ENCODE measurements around the gene SLC51B.
A peak's percentile ranks its signal among the peaks of the same experiment; 100 is the strongest.

The SLC51B gene

GRCh38 chr15:65054333-65055200, 9.4 kb downstream of the SLC51B start:
- TF ChIP-seq GATA1 (IDR thresholded peaks at IDR 0.05; ENCODE audit: low read depth, low read length): no peak
- no peak for TF ChIP-seq POLR2A (IDR thresholded peaks at IDR 0.05; ENCODE audit: low read length)

GRCh38 chr15:65055201-65055870, 10.1 kb downstream of the SLC51B start:
- DNase-seq: no peak
- TF ChIP-seq GATA1 (IDR thresholded peaks at IDR 0.05; ENCODE audit: low read depth, low read length): no peak
- TF ChIP-seq POLR2A (IDR thresholded peaks at IDR 0.05; ENCODE audit: low read length): no peak

More at GRCh38 chr15:65054333-65055200, 9.4 kb downstream of the SLC51B start:
- DNase-seq: peak; percentile 60 to 76

DNA sequence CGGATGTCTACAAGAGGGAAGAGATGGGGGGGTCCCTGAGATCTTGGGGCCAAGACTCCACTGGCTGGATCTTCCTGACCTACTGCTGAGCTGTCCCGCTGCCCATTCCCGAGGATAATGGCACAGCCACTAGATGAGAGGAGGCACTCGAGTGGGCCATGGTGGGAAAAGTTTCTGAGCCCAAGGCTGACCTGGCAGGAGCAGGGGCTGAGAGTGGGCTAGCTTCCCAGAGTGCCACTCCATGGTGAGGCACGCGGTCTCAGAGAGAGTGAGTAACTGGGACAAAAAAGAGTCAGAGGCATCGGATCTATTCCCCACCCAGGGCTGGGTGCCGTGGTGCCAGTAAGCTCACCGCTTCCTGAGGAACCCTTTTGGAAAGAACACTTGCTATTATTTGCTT, 10.9 kb downstream of the SLC51B start:
- no peak for TF ChIP-seq POLR2A (IDR thresholded peaks at IDR 0.05; ENCODE audit: low read length)
- no peak for TF ChIP-seq GATA1 (IDR thresholded peaks at IDR 0.05; ENCODE audit: low read depth, low read length)
- DNase-seq: no peak

DNA sequence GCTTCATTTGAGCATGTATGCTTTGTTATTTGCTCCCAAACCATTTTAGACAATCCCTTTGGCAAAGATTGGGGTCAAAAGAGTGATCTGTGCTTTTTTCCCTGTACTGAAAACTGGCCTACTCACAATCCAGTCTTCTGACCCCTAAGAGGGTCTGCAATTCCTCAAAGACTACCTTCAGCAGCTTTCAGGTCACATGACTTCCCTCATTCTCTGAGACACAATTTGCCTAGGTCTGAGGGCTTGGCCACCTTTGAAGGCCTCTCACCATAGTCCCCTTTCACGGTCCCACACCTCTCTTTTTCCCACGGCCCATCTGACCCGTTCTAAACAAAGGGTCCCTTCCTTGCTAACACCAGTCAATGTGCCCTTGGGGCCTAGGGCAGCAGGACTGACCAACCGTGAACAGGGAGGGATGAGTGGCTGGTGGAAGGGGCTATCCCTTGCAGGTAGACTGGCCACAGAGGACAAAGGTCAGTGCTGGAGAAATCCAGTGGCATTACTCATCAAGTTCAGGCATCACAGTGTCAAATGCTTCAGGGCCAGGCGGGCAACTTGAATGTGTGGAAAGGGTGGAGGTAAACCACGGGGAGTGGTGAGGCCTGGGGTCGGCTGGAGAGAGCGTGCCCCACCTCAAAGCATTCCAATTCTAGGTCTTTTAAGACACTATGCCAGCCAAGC, 11.8 kb downstream of the SLC51B start:
- DNase-seq: no peak
- TF ChIP-seq GATA1 (IDR thresholded peaks at IDR 0.05; ENCODE audit: low read depth, low read length) (no peak), POLR2A (IDR thresholded peaks at IDR 0.05; ENCODE audit: low read length) (no peak)

DNA sequence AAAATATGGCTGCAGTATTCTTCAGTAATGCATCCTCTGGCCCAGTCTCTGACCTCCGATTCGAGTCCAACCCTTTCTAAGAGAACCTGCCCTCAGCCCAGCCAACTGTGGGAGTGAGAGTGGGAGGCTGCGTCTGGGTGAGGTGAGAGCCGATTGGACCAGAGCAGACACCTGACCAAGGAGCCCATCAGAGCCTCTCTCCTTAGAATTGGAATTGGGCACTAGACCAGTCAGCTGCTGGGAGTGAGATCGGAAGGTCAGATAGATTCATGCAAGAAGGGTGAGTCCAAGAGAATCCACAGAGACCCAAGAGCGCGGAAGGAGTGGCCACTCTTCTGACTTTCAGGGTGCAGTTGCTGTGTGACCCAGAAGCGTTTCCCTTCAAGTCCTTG, 12.4 kb downstream of the SLC51B start:
- no peak for TF ChIP-seq GATA1 (IDR thresholded peaks at IDR 0.05; ENCODE audit: low read depth, low read length)
- no peak for TF ChIP-seq POLR2A (IDR thresholded peaks at IDR 0.05; ENCODE audit: low read length)
- DNase-seq: no peak

DNA sequence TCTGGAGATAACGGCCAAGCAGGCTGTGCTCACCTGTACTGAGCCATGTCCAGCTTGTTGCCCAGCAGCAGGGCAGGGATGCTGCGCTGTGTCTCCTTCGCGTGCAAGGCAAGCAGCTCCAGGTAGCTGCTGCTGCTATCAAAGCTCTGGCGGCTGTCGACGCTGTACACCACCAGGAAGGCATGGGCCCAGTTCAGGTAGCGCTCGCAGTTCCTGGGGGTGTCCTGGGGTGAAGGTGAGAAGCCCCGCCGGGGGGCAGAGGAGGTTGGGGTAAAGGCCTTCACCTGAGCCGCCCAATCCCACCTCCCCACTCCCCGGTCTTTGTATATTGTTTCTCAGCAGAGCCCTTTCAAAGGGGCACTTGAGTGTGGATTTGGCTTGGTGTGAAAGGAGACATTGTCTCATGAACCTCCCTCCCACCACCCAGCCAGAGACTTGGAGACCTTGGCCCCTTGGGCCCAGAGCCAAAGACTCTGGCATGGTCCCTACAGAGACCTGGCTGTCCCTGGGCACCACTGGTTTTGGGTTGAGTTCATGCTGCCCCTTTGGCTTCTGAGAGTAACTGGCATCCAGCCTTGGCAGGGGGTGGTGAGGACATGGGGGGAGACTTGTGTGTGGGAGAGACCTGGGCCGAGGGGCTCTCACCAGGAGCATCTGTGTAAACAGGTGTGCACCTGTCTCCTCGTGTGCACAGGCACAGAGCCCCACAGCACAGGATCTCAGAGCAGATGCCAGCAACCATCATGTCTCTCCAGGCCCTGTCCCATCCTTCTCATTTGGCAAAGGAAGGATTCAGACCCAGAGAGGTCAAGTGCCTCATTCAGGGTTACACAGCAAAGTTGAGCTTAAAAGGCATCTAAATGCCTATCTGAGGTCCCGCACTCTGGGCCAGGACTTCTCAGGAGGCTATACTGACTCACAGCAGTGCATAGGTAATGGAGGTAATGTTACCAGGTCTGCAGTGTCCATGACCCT, 13.5 kb downstream of the SLC51B start:
- no peak for DNase-seq
- TF ChIP-seq POLR2A (IDR thresholded peaks at IDR 0.05; ENCODE audit: low read length) (no peak), GATA1 (IDR thresholded peaks at IDR 0.05; ENCODE audit: low read depth, low read length) (no peak)

DNA sequence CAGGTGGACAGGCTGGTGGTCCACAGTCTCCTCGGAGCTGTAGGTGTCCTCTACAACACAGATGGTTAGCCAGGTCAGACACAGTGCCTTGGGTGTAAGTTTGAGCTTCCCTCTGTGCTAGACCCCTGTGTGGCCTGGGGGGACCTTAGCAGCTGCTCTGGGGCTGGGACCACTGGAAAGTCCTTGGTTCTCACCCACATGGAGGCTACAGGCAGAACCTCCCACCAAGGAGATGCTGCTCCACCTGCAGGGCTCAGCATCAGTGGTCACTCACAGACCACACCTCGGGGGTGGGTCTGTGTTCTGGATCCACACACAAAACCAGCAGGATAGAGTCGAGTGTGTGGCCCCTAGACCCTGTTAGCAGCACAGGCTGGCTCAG, 14.2 kb downstream of the SLC51B start:
- no peak for DNase-seq
- no peak for TF ChIP-seq POLR2A (IDR thresholded peaks at IDR 0.05; ENCODE audit: low read length)
- TF ChIP-seq GATA1 (IDR thresholded peaks at IDR 0.05; ENCODE audit: low read depth, low read length): no peak

DNA sequence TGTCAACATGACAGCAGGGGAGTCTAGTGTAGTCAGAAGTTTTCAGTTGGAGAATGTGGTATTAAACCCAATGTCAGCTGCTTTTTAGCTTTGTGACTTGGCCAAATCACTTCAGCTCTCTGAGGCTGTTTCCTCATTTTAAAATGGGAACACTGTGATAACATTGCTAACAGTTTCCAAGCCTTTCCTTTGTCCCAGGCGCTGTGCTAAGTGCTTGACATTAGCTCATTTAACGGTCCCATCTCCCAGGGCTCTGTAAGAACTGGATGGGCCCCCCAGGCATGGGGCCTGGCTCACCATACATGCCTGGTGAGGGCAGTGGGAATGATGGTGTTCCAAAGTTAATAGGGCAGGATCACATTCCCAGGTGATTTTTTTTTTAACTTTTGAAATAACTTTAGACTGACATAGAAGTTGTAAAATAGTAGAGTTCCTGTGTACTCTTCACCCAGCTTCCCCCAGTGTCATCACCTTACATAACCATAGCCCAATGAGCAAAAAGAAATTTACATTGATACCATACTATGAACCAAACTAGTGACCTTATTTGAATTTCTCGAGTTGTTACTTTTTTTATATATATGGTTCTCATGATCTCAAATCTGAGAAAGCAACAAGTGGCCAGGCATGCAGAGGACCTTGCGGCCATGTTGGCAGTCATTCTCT, 14.9 kb downstream of the SLC51B start:
- no peak for DNase-seq
- TF ChIP-seq GATA1 (IDR thresholded peaks at IDR 0.05; ENCODE audit: low read depth, low read length): no peak
- TF ChIP-seq POLR2A (IDR thresholded peaks at IDR 0.05; ENCODE audit: low read length): no peak

DNA sequence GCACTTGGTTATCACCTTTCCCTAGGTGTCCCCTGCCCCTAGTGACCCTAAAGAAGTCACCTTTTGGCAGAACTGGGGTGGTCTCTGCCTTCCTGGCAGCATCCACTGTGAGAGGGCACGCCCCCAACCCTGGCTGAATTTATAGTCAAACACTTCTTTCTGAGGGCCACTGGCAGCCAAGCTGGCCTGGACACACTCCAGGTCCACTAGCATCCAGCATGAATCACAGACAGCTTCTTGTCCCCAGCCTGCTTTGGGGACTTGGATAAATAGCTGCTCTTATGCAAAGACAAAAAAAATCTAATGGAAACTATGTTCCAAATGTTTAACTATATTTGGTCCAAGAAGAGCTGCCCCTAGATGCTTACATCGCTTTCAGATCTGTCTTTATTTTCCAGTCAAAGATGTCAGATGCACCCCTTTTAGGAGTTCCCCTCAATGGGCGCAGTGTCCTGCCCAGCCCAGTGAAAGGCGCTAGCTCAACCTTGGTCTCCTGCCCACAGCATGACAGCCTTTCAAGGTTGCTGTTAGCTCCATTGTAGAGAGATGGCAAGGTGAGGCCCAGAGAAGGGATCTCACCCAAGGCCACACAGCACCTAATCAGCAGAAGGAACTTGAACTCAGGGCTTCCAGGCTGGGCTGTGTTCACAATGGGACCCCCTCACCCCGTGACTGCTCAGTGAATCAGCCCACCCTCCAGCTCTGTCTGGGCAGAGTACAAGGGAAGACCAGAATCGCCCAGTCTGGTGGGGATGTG, 15.6 kb downstream of the SLC51B start:
- no peak for DNase-seq
- TF ChIP-seq POLR2A (IDR thresholded peaks at IDR 0.05; ENCODE audit: low read length) (no peak), GATA1 (IDR thresholded peaks at IDR 0.05; ENCODE audit: low read depth, low read length) (no peak)

- DNase-seq: no peak
- TF ChIP-seq GATA1 (IDR thresholded peaks at IDR 0.05; ENCODE audit: low read depth, low read length): no peak
- no peak for TF ChIP-seq POLR2A (IDR thresholded peaks at IDR 0.05; ENCODE audit: low read length)
These were observed 16.9 kb downstream of the SLC51B start for GRCh38 chr15:65062061-65062460.

DNA sequence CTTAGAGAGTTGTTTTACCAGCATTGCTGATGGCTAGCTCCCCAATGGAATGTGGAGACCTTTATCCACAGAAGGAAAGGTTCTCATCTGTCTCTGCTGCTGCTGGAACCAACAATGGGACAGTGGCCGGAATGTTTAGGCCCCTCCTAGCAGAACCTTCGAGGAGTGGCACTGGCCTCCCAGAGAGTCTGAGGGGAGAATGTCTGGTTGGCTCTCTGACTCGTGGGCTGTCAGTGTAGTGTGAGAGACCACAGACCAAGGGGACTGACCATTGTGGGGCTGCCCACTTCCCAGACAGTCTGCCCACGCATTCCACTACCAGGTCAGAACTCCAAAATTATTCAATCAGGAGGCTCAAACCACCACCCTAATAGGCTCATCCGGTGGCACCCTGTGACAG, 17.5 kb downstream of the SLC51B start:
- DNase-seq: no peak
- TF ChIP-seq POLR2A (IDR thresholded peaks at IDR 0.05; ENCODE audit: low read length): no peak
- no peak for TF ChIP-seq GATA1 (IDR thresholded peaks at IDR 0.05; ENCODE audit: low read depth, low read length)

DNA sequence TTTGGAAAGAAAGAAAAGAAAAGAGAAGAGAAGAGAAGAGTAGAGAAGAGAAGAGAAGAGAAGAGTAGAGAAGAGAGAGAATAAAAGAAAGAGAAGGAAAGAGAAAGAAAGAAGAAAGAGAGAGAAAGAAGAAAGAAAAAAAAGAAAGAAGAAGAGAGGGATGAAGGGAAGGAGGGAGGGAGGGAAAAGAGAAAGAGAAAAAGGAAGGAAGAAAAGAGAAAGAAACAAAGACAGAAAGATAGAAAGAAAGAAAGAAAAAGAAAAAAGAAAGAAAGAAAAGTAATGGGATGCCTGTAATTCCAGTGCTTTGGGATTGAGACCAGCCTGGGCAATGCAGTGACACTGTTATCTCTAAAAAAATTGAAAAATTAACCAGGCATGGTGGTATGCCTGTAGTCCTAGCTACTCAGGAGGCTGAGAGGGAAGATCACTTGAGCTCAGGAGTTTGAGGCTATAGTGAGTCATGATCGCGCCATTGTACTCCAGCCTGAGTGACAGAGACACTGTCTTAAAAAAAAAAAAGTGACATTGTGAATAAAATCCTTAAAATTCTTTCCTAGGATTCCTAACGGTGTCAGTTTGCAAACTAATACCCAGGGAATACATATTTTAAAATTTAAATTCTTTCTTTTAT, 20.9 kb downstream of the SLC51B start:
- DNase-seq: no peak
- TF ChIP-seq GATA1 (IDR thresholded peaks at IDR 0.05; ENCODE audit: low read depth, low read length): no peak
- TF ChIP-seq POLR2A (IDR thresholded peaks at IDR 0.05; ENCODE audit: low read length): no peak

All from erythroblast (primary cell).